Gastrocnemius medialis (tissue), 4 donors: ENCODE measurements around the gene GPR137. TPM values are rescaled to one million over a fixed set of nuclear protein-coding genes. Genes with fewer than 3 reads are reported as not detected.
"Not testable (repeated sequence)": the region's sequence is repeated elsewhere in the genome, so short reads cannot be mapped to it uniquely, and the experiment has no call there.

Experiments used
- ATAC-seq, 2 donors: fragments of 150-250 bp; one replicate each; pipeline ENCODE4 v1.9.1; 2016
- DNase-seq, 2 donors: peaks; one replicate each; pipeline ENCODE4 v3.0.0-alpha.2; 2019
- H3K27ac ChIP-seq, 4 donors: fragments of 200-600 bp; sonication (generic); 1 replicate in 1 of 4; 2 replicates in 3 of 4; pipeline ENCODE4 v1.5.1; 2016 to 2018; ENCODE audit warnings: mild to moderate bottlenecking in 2 of 4, moderate library complexity in 1 of 4
- H3K27me3 ChIP-seq, 3 donors: fragments of 200-600 bp; sonication (generic) in 2 of 3; 1 replicate in 1 of 3; 2 replicates in 2 of 3; pipeline versions ENCODE4 v1.5.1 to v1.6.0; 2016 to 2019; ENCODE audit warnings: mild to moderate bottlenecking in 1 of 3, moderate library complexity in 1 of 3
- H3K36me3 ChIP-seq, 2 donors: fragments of 200-600 bp; sonication (generic) in 1 of 2; one replicate each; pipeline ENCODE4 v1.5.1; 2017 to 2018
- H3K4me1 ChIP-seq, 2 donors: fragments of 200-600 bp; sonication (generic) in 1 of 2; one replicate each; pipeline ENCODE4 v1.5.1; 2016 to 2017; ENCODE audit warnings: mild to moderate bottlenecking in 2 of 2
- H3K4me3 ChIP-seq, 4 donors: fragments of 200-600 bp; sonication (generic) in 3 of 4; 1 replicate in 1 of 4; 2 replicates in 3 of 4; pipeline ENCODE4 v1.5.1; 2016 to 2019; ENCODE audit warnings: mild to moderate bottlenecking in 2 of 4
- H3K9me3 ChIP-seq, 3 donors: fragments of 200-600 bp; sonication (generic) in 2 of 3; 1 replicate in 1 of 3; 2 replicates in 2 of 3; pipeline ENCODE4 v1.5.1; 2016 to 2019
- CTCF ChIP-seq, 5 experiments: fragments of 450-650 bp in 3 of 5; fragments of 200-600 bp in 2 of 5; sonication (generic) in 2 of 5; IDR thresholded peaks in 4 of 5; conservative IDR thresholded peaks in 1 of 5; 1 replicate in 4 of 5; 2 replicates in 1 of 5; pipeline ENCODE4 v1.5.1; 2016 to 2019; ENCODE audit warnings: antibody characterized with exemption in 5 of 5, mild to moderate bottlenecking in 3 of 5, moderate library complexity in 3 of 5
- POLR2A ChIP-seq, 2 donors: fragments of 450-650 bp; IDR thresholded peaks; one replicate each; pipeline ENCODE4 v1.6.1; 2017; ENCODE audit warnings: antibody characterized with exemption in 2 of 2, mild to moderate bottlenecking in 2 of 2, moderate library complexity in 2 of 2
- in situ Hi-C, 4 donors: fragments of 200-750 bp; cut with MboI; loops; one replicate each; pipeline versions ENCODE4 v1.15.0 to v1.8.0; 2017; ENCODE audit warnings: low sequenced_read_pairs in 4 of 4
- intact Hi-C: fragments of 100-400 bp; cut with DNase I; formaldehyde crosslinking; loops from one replicate; pipeline ENCODE4 v1.15.1; 2023; ENCODE audit warnings: low total_unique reads
- total RNA-seq, 4 donors: library from RNA; depleted of rRNA; stranded (reverse); fragments of >200 nt; gene quantifications; one replicate each; pipeline versions ENCODE4 v1.1.0 to v1.2.3, GENCODE V29; 2016

Gene GPR137
- total RNA-seq, 4 donors from 2014 or later, result 13.8 to 28.9 (median 20.4) TPM

DNA sequence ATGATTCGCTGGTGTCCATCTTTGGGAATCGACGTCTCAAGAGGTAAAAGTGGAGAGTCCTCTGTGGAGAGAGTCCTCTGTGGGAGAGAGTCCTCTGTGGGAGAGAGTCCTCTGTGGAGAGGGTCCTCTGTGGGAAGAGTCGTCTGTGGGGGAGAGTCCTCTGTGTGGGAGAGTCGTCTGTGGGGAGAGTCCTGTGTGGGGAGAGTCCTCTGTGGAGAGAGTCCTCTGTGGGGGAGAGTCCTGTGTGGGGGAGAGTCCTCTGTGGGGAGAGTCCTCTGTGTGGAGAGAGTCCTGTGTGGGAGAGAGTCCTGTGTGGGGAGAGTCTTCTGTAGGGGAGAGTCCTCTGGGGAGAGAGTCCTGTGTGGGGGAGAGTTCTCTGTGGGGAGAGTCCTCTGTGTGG is 35.4 kb downstream of the GPR137 start:
- Histone ChIP-seq H3K27me3 (no peaks in the 10 kb centered on the region), H3K27ac (no peak overlapping the region), H3K36me3 (peaks cover 0 to 22% of the 10 kb centered on the region in 2 donors), H3K4me1 (peaks cover 11 to 19% of the 10 kb centered on the region in 2 donors), H3K9me3 (no peaks in the 10 kb centered on the region), H3K4me3 (no peak overlapping the region)
- DNase-seq (no peak), ATAC-seq (no peak)
- TF ChIP-seq POLR2A (IDR thresholded peaks at IDR 0.05) (no peak), CTCF (IDR thresholded peaks at IDR 0.05 in 4 of 5, conservative IDR thresholded peaks at IDR 0.05 in 1 of 5) (no peak)
- in situ Hi-C loops (no loop called here), intact Hi-C loops (no loop called here)

- H3K9me3 ChIP-seq, result no peaks in the 10 kb centered on the region
- no peaks in the 10 kb centered on the region for H3K27me3 ChIP-seq
- DNase-seq (no peak), ATAC-seq (no peak)
- H3K4me1 ChIP-seq, result peaks cover 8 to 14% of the 10 kb centered on the region in 2 donors
- H3K36me3 ChIP-seq, result peaks cover 0 to 17% of the 10 kb centered on the region in 2 donors
- TF ChIP-seq CTCF (IDR thresholded peaks at IDR 0.05 in 4 of 5, conservative IDR thresholded peaks at IDR 0.05 in 1 of 5) (no peak), POLR2A (IDR thresholded peaks at IDR 0.05) (no peak)
- no peak overlapping the region for H3K4me3 ChIP-seq
- H3K27ac ChIP-seq, result no peak overlapping the region
- in situ Hi-C loops (no loop called here), intact Hi-C loops (no loop called here)
These were observed 35.9 kb downstream of the GPR137 start for GRCh38 chr11:64321533-64321932.

DNA sequence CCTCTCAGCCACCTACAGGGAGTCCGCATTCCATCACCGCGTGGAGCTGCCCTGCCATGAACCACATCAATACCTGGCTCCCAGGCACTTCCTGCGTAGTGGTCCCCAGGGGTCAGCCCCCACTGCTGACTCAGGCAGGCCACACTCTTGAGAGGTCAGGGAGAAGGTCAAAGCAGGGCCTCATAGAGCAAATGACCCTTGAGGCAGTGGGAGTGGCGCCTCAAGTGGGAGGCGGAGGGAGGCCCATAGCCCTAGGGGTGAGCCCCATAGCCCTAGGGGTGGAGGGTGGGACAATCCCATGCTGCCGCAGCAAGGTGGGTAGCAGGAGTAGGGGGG is 37.2 kb downstream of the GPR137 start:
- Histone ChIP-seq H3K9me3 (no peaks in the 10 kb centered on the region), H3K4me1 (peaks cover 5 to 10% of the 10 kb centered on the region in 2 donors), H3K27me3 (no peaks in the 10 kb centered on the region), H3K4me3 (no peak overlapping the region), H3K36me3 (peaks cover 0 to 17% of the 10 kb centered on the region in 2 donors), H3K27ac (no peak overlapping the region)
- in situ Hi-C loops, result no loop called here
- DNase-seq (no peak), ATAC-seq (no peak)
- TF ChIP-seq CTCF (IDR thresholded peaks at IDR 0.05 in 4 of 5, conservative IDR thresholded peaks at IDR 0.05 in 1 of 5) (no peak), POLR2A (IDR thresholded peaks at IDR 0.05) (no peak)
- intact Hi-C loops, result no loop called here

GRCh38 chr11:64323373-64323772 is 37.7 kb downstream of the GPR137 start:
- in situ Hi-C loops, result no loop called here
- no peak for DNase-seq
- intact Hi-C loops, result no loop called here
- no peaks in the 10 kb centered on the region for H3K27me3 ChIP-seq
- peaks cover 5 to 9% of the 10 kb centered on the region in 2 donors for H3K4me1 ChIP-seq
- no peaks in the 10 kb centered on the region for H3K9me3 ChIP-seq
- no peak overlapping the region for H3K4me3 ChIP-seq
- H3K27ac ChIP-seq, result no peak overlapping the region
- no peak for ATAC-seq
- peaks cover 0 to 17% of the 10 kb centered on the region in 2 donors for H3K36me3 ChIP-seq
- TF ChIP-seq POLR2A (IDR thresholded peaks at IDR 0.05) (no peak), CTCF (IDR thresholded peaks at IDR 0.05 in 4 of 5, conservative IDR thresholded peaks at IDR 0.05 in 1 of 5) (no peak)

DNA sequence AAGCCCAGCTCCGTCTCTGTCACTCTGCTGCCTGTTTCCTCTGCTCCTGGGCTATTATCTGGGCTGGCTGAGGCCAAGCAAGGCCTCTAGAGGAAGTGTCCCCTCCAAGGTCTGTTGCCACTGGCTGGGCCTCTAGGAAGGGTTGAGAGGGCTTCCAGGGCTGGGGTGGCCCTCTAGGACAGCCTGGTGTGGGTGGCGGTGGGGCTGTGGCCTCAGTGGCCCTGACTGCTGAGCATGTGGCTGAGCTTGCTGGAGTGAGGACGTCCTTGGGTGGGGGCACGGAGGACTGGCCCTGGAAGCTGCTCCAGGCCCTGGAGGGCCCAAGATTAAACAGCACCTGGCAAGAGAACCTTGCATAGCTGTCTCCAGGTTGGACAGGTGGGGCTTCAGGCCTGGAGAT is 38.3 kb downstream of the GPR137 start:
- H3K9me3 ChIP-seq, H3K27me3 ChIP-seq, H3K4me1 ChIP-seq, DNase-seq, intact Hi-C loops, ATAC-seq, H3K27ac ChIP-seq, in situ Hi-C loops, H3K4me3 ChIP-seq: not testable (repeated sequence)
- H3K36me3 ChIP-seq, result peaks cover 0 to 17% of the 10 kb centered on the region in 2 donors
